CMK (cell line): ENCODE data around the gene NPAS2.

Experiments
- DNase-seq: peaks from one replicate; pipeline ENCODE4 v3.0.0-alpha.2; 2010; ENCODE audit warnings: low read depth

Gene NPAS2

GRCh38 chr2:100796499-100797100 lies 23.3 kb upstream of the NPAS2 start:
- no peak for DNase-seq

DNA sequence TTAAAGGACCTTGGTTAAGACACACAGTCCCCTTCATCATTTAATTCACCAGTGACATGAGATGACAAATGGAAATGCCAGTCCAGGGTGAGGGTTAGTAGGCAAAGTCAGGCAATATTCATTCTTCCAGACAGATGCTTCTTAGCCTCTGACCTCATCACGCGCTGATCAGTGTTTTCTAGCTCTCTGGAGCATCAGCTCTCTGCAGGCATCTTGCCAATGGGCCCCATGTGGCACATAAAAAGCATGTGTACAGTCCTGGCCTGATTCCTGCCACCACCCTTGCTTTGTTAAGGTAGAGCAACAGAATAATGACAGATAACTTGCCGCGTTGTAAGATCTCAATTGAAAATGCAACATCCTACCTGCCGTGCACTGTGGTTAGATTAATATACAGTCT lies 20.3 kb upstream of the NPAS2 start:
- DNase-seq, result no peak

- no peak for DNase-seq
Observed at GRCh38 chr2:100800915-100801314, 19.0 kb upstream of the NPAS2 start.

DNA sequence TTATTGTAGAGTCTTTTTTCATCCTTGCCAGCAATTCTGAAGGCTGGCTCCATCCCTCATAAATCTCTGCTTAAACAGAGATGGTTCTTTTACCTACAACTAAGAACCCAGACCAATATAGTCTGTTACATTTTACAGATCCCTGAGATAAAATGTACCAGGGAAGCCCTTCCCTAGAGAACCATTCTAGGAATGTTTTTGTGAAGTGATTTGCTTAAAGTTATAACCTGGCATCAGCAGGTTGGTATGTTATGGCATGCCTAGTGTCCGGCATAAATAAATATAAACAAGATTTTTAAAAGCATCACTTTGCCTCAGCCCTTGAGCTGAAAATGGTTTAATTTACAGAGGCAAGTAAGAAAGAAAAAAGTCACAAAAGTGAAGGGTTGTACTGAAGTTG lies 18.5 kb upstream of the NPAS2 start:
- no peak for DNase-seq

- no peak for DNase-seq
Observed at GRCh38 chr2:100802066-100802465, 17.9 kb upstream of the NPAS2 start.

- no peak for DNase-seq
Observed at GRCh38 chr2:100803334-100803733, 16.6 kb upstream of the NPAS2 start.

GRCh38 chr2:100806550-100806949 lies 13.4 kb upstream of the NPAS2 start:
- DNase-seq, result no peak

GRCh38 chr2:100807707-100808106 lies 12.2 kb upstream of the NPAS2 start:
- no peak for DNase-seq

- no peak for DNase-seq
Observed at GRCh38 chr2:100808582-100808981, 11.4 kb upstream of the NPAS2 start.

DNA sequence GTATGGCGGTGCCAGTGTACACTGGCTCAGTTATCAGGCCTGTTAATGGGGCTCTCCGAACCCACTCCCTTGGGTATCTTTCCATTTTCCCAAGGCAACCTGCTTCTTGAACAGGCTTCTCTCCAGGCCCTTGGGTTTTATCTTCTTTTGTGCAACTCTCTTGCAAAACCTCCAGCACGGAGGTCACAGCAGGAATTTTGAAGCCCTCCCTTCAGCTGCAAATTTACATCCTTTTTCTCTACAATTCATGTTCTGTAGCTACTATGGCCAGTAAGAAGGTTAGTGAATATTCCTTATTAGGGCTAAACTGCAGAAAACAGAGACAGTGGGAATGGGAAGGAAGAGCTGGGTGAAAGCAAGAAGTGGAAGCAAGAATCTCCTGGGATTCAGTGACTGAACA lies 10.4 kb upstream of the NPAS2 start:
- DNase-seq, result no peak

DNA sequence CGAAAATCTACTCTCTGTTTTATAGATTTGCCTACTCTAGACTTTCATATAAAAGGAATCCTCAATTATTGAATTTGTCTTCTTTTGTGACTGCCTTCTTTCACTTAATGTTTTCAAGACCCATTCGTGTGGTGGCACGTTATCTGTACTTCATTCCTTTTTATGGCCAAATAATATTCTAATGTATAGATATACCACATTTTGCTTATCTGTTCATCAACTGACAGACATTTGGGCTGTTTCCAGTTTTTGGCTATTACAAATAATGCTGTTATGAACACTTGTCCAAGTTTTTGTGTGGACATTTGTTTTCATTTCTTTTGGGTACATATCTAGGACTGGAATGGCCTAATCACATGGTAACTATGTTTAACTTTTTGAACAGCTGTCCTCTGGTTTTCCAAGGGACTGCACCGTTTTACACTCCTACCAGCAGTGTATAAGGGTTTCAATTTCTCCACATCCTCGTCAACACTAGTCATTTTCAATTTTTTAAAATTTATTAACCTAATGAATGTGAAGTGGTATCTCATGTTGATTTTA lies 9.3 kb upstream of the NPAS2 start:
- DNase-seq, result no peak

DNA sequence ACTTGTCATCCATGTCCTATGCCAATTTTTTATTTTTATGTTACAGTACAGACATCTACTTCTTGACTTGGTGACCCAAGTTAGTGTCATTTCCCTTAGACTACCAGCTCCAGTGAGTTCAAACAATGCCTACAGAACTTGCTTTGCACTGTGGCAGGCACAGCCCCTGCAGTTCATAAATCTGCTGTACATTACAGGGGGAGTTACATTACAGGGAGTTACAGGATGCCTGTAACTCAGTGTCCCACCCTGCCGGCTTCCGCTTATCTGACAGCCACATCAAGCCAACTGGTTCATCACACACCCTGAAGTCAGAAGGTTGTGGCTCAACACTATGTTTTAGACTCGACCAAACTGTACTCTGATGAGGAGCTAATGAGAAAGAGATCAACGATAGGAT lies 7.8 kb upstream of the NPAS2 start:
- DNase-seq, result no peak

DNA sequence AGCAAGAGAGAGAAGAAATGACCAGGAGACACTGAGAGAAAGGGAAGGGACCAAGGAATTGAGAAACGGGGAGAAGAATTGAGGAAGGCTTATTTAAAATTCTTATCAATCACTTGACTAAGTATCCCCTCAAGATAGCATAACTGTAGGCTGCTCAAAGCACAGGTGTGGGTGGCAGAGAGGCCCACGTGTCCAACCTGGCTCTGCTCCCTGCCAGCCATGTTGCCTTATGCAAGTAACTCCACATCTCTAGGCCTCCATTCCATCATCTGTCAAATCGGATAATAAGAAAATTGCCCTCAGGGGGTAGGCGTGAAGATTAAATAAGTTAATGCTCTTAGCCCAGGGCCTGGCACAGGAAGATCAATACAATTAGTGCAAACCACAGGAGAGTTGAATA lies 7.4 kb upstream of the NPAS2 start:
- no peak for DNase-seq

DNA sequence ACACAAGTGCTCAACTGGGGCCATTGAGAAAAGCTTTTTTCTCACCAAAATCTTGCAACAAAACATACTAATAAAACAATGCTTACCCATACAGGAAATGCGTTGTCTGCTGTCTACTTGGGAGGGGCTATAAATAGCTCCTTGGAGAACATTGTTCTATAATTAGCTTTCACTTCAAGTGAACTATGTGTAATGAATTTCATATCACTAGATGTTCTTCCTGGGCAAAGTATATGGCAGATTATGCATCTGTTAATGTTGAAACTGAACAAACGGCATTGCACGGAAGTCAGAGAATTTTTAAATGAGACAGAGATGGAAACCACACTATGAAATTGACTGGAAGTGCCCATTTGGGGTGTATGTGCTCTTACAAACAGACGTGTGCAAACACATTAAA lies 6.4 kb upstream of the NPAS2 start:
- no peak for DNase-seq

- DNase-seq, result no peak
Observed at GRCh38 chr2:100814043-100814442, 5.9 kb upstream of the NPAS2 start.

GRCh38 chr2:100814453-100814852 lies 5.5 kb upstream of the NPAS2 start:
- no peak for DNase-seq

GRCh38 chr2:100817388-100817985 lies 2.5 kb upstream of the NPAS2 start:
- DNase-seq, result no peak

DNA sequence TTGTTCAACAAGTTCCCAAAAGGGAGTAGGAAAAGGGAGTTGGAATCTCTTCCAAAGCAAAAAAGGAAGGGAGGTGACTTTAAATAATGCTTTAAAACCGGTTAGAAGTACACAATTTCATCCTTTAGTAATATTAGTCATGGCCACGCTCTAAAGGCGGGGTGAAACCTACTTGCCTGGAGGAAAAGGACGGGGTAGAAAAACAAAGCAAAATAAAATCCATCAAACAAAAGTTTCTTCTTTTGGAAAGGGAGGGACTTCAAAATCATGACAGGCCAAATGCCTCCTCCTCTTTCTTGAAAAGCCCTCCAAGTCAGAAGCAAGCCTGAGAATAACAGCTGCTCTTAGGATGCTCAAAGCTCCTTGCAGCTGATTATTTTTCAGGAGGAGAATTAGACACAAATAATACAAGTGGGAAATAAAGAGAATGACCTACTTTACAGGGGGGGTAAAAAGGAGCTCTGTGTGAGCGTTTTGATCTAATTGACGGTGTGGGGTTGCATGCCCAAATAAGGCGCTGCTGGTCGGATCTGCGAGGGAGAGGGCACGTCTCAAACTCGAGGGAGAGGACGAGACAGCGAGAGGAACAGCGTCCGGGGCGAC lies 1.8 kb upstream of the NPAS2 start:
- no peak for DNase-seq

DNA sequence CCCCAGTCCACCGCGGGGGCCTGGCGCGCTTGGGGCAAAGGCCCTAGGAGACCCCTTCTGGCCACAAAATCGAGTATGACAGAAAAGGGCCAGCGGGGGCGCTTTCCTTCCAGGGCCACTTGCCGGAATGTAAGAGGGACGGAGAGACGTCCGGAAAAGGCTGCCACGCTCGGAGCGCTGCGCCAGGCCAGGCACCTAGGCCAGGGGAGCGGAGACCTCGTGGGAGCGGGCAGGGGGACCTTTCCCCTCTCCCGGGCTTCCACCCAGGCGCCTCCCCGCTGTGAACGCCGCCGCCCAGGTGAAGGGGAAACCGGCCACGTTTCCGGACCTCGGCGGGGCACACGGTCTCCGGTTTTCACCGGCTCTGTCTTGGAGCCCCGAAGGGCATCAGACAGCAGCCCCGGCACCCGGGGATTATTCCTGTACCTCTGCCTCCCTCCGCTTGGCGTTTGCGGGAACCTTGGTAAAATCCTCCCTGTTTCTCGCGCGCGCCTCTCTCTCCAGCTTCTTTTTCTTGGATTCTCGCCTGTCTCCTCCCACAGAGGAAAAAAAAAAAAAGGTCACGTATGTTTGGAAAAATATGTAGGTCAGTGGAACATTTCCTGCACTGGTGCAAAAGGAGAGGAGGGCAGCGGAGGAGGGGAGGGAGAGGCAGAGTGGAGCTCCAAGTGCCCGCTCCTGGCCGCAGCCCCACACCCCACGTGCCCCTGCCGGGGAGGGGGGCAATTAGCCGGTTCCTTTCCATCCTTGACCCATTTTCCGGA lies 1.2 kb upstream of the NPAS2 start:
- no peak for DNase-seq

GRCh38 chr2:100820273-100820522 lies 259 bp downstream of the NPAS2 start:
- no peak for DNase-seq

DNA sequence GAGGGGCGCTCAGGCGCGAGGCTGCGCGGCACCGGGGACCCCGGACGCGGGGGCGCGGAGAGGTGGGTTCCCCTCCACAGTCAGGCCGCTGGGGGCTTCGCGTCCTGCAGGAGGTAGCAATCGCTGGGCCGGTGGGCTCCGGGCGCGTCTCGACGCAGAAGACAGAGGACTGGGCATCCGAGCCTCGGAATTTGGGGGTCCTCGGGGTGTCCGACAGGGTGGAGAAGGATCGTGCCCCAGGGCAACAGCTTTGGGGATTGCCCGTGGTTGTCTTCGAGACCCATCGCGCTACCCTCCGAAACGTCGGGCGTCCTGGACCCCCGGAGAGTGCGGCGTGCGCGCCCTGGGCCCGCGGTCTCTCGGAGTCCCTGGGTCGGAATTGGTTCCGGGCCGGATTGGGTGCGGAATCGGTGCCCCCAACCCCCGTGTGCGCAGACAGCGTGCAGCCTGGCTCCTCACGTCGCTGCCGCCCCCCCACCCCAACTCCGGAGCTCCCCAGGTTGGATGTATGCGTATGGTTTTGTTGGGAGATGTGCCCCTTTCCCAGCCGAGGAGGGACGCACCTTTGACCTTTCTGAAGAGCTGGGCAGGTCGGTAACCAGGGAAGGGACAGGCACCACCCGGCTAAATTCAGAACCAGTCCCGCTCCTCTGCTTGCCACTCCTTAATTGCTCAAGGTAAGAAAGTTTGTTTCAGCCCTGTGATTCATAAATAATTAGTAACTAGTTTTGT lies 750 bp downstream of the NPAS2 start:
- DNase-seq, result no peak

DNA sequence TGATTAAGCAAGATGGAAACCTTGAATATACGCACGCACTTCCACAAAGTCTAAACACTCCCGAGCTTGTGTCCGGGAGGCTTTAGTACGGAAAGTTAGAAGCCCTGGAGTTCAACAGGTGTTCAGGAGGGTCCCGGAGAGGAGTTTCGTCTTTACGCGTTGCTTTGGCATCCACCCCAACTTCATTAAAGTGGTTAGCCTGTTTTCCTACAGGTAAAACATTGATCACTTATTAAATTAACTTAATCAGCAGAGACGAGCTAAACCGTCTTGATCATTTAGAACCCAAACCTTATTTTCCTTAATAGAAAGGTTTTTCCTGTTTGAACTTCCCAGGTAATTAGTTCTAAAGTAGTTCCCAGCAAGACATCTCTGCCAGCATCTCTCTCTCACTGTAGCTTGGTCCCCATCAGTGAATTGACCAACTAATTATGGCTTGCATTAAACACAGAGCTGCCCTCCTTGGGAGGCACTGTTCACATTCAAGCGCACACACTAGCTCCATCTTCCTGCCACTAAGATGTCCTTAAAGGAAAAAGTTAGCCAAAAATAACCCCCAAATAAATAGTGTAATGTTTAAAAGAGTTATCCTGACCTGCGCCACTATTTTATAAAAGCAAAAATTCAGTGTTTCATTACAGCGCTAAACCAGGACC lies 1.4 kb downstream of the NPAS2 start:
- DNase-seq, result no peak
